Fibroblast of the aortic adventitia (primary cell): ENCODE results near the gene IGF2R. TPM values are rescaled to one million over a fixed set of nuclear protein-coding genes. Genes with fewer than 3 reads are reported as not detected.

Experiments
- DNase-seq: peaks from one replicate; pipeline ENCODE4 v3.0.0-alpha.2; 2010; ENCODE audit warnings: low read depth
- H3K4me3 ChIP-seq: 2 replicates; pipeline ENCODE4 v1.5.1; 2011; ENCODE audit warnings: low read depth, mild to moderate bottlenecking, control low read depth, low read length, moderate library complexity
- CTCF ChIP-seq: IDR thresholded peaks from 2 replicates; pipeline ENCODE4 v1.5.1; 2011; ENCODE audit warnings: mild to moderate bottlenecking, low read length, control low read depth, inconsistent platforms; ENCODE audit not compliant: insufficient read depth
- total RNA-seq: library from RNA; depleted of rRNA; stranded (reverse); fragments of >200 nt; gene quantifications from 2 replicates; pipeline ENCODE4 v1.2.3, GENCODE V29; 2012; ENCODE audit warnings: low replicate concordance

Gene IGF2R
- total RNA-seq, 1 donor = 112 TPM

- no peak for TF ChIP-seq CTCF
- H3K4me3 ChIP-seq = no peak overlapping the region
- no peak for DNase-seq
Measured at GRCh38 chr6:160054271-160054670, 85.4 kb downstream of the IGF2R start.

- TF ChIP-seq CTCF = no peak
- H3K4me3 ChIP-seq = no peak overlapping the region
Measured at GRCh38 chr6:160054913-160055312, 86.0 kb downstream of the IGF2R start.

GRCh38 chr6:160055378-160055777, 86.5 kb downstream of the IGF2R start:
- no peak for DNase-seq
- TF ChIP-seq CTCF = no peak
- H3K4me3 ChIP-seq = no peak overlapping the region

More at GRCh38 chr6:160054913-160055312, 86.0 kb downstream of the IGF2R start:
- no peak for DNase-seq

- TF ChIP-seq CTCF = no peak
- DNase-seq = no peak
Measured at GRCh38 chr6:160055813-160056212, 86.9 kb downstream of the IGF2R start.

DNA sequence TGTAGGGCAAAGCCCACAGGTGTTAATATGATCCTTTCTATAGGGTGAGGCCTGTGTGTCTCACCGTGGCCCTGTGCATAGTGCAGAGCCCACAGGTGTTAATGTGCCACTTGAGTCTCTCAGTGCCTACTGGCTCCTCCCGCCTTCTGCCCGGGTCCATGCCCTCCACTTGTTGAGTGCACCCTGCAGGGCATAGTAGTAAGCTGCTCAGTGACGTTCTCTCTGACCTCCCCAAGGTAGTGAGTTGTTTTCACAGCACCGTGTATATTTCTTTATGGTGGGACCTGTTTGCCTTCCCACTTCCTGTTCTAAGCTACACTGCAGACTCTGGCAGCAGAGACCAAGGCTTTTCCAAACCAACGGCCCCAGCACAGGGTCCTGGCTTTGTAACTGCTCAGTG, 88.2 kb downstream of the IGF2R start:
- no peak for TF ChIP-seq CTCF
- no peak overlapping the region for H3K4me3 ChIP-seq
- DNase-seq = no peak

More at GRCh38 chr6:160055813-160056212, 86.9 kb downstream of the IGF2R start:
- H3K4me3 ChIP-seq = no peak overlapping the region

GRCh38 chr6:160058603-160059215, 89.8 kb downstream of the IGF2R start:
- DNase-seq = no peak
- TF ChIP-seq CTCF = no peak
- H3K4me3 ChIP-seq = no peak overlapping the region

DNA sequence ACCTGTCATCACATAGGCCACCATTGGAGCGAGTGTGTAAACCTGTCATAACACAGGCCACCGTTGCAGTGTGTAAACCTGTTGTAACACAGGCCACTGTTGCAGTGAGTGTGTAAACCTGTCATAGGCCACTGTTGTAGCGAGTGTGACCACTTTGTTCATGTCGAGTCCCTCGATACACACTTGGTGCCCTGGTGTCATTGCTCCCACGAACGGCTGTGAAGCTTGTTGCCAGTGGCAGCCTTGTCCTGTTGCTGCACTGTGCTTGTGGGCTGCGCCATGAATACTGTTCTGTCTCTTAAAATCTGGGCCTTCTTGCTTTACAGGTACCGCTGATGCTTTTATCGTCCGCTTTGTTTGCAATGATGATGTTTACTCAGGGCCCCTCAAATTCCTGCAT, 91.3 kb downstream of the IGF2R start:
- no peak overlapping the region for H3K4me3 ChIP-seq
- no peak for DNase-seq
- no peak for TF ChIP-seq CTCF
